Cardiac septum (tissue), 1 donor: ENCODE measurements around the gene FAM200B. TPM values are rescaled to one million over a fixed set of nuclear protein-coding genes. Genes with fewer than 3 reads are reported as not detected.
"Not testable (repeated sequence)": the region's sequence is repeated elsewhere in the genome, so short reads cannot be mapped to it uniquely, and the experiment has no call there.

Source experiments
- DNase-seq: peaks from one replicate; pipeline ENCODE4 v3.0.0-alpha.2; 2020; ENCODE audit warnings: low spot score
- intact Hi-C: fragments of 100-400 bp; cut with DNase I; formaldehyde crosslinking; loops from one replicate; pipeline ENCODE4 v1.14.0; 2022
- total RNA-seq: library from RNA; stranded (reverse); fragmentation: NEBNext Ultra II Directional; extraction: Animal tissue kit (Norgen Biotek cat#: 25700); gene quantifications from one replicate; pipeline ENCODE4 v1.2.1, GENCODE V29; 2021
- donor health status: DM: no; HTN: no; CAD: no.

FAM200B gene
- total RNA-seq, 1 donor from 2014 or later: 21.6 TPM

DNA sequence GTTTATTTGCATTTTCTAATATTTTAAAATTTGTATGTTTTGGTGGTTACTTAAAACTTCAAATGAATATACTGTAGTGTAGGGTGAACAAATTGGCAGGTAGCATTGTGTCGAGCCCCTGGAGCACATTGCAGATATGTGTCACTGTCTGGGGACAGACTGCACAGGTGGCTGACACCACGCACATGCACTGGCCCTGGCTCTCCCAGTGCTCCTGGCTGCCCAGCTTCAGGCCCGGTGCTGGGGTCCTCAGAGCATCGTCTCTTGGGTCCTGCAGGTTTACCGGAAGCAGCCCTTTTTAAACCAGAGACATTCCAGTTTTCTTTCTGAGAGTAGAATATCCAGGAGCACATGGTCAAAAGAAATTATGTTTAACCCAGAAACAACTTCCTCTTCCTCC lies 36.8 kb downstream of the FAM200B start:
- intact Hi-C loops: no loop called here
- DNase-seq: no peak

- no peak for DNase-seq
- intact Hi-C loops: no loop called here
Measured at GRCh38 chr4:15718959-15719358, 37.3 kb downstream of the FAM200B start.

DNA sequence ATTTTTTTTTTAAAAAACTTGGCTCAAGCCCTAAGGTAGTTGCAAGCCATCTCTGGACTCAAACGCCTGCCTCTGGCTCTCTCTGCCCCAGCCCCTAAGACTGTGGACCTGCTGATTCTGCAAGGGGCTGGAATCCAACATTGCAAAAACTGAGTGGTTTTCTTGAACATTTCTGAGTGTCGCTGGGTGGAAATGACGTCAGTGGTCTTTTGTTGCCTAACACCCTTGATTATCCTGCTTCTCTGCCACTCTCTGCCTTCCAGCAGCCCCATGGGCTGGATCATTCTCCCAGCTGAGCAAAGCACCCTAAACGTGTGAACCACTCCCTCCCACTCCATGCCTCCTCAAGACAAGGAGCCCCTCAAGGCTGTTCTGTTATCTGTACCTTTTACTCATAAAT lies 37.9 kb downstream of the FAM200B start:
- DNase-seq: no peak
- intact Hi-C loops: no loop called here

DNA sequence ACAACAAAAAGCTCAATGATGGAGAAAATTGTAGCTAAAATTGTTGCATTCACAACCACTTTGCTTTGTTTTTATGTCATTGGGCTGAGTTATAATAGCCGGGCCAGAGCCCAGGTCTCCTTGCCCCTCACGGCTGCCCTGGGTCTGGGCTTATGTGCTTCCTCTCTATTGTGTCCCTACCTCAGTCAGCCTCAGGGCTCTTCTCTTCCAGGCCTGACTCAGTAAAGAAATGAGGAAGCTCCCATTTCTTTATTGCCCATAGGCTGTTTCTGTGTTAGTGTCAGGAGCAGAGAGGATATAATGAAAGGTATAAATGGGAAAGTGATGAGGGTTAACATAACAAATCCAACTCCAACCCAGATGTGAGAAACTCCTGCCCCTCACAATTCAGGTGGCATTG lies 39.2 kb downstream of the FAM200B start:
- intact Hi-C loops: no loop called here
- no peak for DNase-seq

DNA sequence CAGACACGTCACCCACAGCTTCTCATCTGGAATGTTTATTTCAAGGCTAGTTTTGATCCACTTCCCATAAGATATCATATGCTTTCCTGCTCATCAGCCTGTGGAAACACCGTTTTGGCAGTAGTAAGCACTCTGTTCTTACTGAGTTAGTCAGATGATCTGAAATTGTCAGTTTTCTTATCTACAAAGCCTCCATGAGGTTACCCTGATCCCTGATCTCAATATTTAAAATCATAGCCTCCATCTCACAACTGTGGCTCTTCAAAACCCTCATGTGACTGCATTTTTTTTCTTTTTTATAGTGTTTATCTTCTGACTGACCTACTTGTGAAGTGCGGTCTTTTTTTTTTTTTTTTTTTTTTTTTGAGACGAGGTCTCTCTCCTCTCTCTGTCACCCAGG lies 44.0 kb downstream of the FAM200B start:
- no peak for DNase-seq
- intact Hi-C loops: no loop called here

DNA sequence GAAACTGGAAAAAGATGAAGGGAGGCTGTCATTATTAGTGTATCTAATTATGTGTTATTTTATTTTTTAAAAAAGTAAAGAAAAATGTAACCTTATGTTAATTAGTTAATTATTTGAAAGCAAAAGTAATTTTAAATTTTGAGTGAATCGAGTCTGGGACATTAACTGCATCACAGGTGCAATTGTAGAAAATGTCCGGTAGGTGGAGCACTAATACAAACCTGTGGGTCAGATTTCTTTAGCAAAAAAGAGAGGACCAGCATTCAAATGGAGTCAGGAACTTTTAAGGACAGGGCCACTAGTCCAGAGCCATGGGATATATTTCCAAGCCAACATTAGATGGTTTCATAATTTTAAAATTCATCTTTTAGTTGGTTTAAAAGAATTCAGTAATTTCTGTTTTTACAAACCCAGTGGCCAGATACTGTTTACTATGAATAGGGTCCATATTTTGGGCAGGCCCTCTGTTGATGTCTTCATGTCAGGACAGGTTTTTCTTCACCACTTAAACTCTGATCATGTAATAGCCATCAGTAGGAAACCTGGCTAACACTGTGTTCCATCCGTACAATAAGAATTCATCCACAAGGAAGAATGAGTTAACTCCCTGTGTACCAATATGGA lies 48.4 kb downstream of the FAM200B start:
- no peak for DNase-seq
- intact Hi-C loops: loop anchor here (2.0 kb wide), 1 partner anchor 229 kb away; no protein-coding TSS in a partner anchor

- intact Hi-C loops, DNase-seq: not testable (repeated sequence)
Measured at GRCh38 chr4:15733061-15733460, 51.4 kb downstream of the FAM200B start.

- intact Hi-C loops: no loop called here
- DNase-seq: no peak
Measured at GRCh38 chr4:15735536-15735935, 53.9 kb downstream of the FAM200B start.

GRCh38 chr4:15736514-15737050 lies 55.0 kb downstream of the FAM200B start:
- intact Hi-C loops: no loop called here
- DNase-seq: no peak

- no peak for DNase-seq
- intact Hi-C loops: no loop called here
Measured at GRCh38 chr4:15737255-15737654, 55.6 kb downstream of the FAM200B start.

DNA sequence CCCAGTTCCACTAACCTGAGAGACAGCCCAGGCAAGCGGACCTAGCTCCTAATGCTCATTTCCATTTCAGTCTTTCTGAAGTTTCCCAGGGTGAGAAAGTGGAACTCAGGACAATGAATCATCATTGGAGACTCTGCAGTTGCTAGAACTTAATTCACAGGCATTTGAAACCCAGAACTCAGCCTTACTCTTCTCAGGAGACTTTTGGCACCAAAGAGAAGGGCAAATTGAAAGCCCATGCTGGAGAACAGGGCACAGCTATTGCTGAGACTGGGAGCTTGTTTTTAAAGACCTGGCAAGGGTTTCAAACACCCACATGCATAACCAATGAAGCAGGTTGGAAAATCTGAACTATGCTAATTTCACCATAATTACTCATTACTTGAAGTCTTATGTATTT lies 57.2 kb downstream of the FAM200B start:
- intact Hi-C loops: no loop called here
- DNase-seq: no peak

Other genes starting within 250 kb of the FAM200B start
- 9.0 TPM for gene CC2D2A, start 211.9 kb upstream of the FAM200B start, total RNA-seq
- 60.9 TPM for gene FBXL5, start 26.5 kb upstream of the FAM200B start, total RNA-seq
- gene BST1, start 21.2 kb downstream of the FAM200B start, total RNA-seq: 2.5 TPM
- gene CD38, start 96.5 kb downstream of the FAM200B start, total RNA-seq: 0.92 TPM